Stimulated activated CD8-positive, alpha-beta memory T cell treated with anti-CD3 and anti-CD28 coated beads, Interleukin-2, amount 100 ng/mL, for 48 hours (primary cell): ENCODE results near the gene NSG1.
"Not testable (repeated sequence)": the region's sequence is repeated elsewhere in the genome, so short reads cannot be mapped to it uniquely, and the experiment has no call there.

ENCODE experiments used
- DNase-seq, 2 donors: peaks; one replicate each; pipeline ENCODE4 v3.0.0-alpha.2; 2020; ENCODE audit warnings: low read depth in 2 of 2

NSG1 gene

DNA sequence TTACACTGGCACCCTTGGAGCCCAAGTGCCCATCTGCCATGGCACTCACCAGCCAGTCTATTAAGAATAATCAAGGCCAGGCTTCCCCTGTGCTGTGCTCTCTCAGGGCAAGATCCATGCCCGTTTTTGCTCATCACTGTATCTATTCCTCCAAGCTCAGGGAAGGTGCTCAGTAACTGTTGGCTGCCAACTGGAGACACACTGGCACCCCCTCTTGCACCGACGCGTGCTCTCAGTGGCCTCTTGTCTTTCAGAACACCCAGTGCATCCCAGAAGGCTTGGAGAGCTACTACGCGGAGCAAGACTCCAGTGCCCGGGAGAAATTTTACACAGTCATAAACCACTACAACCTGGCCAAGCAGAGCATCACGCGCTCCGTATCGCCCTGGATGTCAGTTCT is 30.1 kb downstream of the NSG1 start:
- no peak for DNase-seq

DNA sequence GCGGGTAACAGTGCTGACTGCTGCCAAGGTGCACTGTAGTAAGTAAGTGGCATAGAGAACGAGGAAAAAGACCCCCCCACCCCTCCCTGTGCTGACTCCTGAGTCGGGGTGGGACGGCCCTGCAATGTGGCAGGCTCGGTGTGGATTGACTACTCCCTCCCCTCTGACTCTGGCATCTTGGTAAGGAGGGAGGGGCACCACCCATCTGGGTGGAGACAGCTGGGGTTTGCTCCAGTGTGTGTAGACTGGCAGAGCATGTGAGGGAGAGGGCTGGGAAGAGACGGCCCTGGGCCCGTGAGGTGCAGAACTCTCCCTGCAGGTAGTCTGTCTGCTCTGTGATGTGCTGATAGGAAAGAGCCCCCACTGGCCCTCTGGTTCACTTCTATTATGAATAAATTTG is 31.0 kb downstream of the NSG1 start:
- no peak for DNase-seq

DNA sequence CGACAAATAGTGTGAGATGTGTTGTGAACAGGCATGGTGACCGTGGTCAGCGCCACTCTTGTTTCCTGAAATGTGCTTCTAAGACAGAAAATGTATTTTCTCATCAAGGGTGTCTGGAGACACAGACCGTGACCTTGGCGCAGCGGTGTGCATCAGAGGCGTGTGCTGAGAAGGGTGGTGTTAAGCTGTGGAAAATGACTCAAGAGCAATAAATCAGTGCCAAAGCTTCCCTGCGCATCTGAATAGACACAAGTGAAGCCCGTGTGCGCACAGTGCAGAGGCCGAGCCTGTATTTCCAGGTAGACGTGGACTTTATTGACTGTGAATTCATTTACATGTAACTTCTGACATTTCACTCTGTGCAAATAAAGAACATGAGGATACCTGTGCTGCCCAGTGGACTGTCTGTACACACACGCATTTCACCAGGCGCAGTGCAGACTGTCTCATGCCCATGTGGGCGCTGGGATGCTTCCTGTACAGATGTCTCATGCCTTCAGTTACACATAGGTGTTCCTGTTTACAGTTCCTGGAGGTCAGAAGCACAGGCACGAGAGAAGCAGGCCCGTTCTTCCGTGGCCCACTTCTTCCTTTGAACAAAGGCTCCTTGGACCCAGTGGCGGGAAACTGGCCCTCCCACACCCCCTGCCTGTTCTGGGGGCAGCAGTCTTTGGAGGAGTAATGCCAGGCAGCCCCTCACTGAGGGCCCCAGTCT is 31.9 kb downstream of the NSG1 start:
- DNase-seq: no peak

DNA sequence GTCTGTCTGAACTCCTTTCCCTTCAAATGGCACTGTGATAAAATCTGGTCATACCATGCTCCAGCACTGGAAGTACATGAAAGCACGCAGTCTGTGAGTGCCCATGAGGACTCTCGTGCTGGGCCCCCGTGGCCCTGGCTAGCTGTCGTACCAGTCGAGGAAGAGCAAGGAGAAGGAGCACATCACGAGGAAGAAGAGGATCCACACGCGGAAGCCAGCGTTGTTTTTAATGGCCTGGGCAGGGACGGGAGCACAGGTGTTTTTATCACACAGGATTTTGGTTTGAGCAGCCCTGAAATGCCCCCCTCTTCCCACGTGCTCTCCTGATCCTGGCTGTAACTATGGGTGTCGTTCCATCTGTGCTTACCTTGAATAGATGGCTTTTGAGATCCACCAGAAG is 33.0 kb downstream of the NSG1 start:
- no peak for DNase-seq

DNA sequence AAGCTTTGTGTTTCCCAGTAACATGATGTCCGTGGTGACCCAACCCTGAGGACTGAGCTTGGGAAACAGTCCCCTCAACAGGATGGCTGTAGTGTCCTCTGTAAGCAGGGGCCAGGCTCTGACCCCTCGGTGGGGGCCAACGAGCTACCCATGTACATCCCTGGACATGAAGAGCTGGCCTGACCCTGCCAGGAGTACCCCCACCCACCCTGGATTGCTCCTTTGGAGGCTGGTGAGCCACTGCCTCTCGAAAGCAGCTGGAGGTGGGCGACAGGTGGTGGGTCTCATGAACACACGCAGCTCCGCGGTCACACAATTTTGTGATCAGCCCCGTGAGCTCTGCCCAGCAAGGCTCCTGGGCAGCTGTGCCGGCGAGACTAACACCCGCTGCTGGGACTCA is 33.5 kb downstream of the NSG1 start:
- DNase-seq: no peak

DNA sequence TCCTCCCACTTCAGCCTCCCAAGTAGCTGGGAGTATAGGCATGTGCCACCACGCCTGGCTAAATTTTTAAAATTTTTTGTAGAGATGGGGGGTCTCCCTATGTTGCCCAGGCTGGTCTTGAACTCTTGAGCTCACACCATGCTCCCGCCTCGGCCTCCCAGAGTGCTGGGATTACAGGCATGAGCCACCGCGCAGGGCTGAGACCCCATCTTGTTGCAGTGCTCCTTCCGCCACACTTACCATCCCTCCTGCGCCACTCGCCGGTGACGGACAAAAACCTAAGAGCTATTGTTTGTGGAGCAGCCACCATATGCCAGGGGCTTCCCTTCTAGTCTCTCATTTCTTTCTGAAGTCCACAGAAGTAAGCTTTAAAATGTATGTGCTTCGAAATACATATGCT is 34.5 kb downstream of the NSG1 start:
- no peak for DNase-seq

DNA sequence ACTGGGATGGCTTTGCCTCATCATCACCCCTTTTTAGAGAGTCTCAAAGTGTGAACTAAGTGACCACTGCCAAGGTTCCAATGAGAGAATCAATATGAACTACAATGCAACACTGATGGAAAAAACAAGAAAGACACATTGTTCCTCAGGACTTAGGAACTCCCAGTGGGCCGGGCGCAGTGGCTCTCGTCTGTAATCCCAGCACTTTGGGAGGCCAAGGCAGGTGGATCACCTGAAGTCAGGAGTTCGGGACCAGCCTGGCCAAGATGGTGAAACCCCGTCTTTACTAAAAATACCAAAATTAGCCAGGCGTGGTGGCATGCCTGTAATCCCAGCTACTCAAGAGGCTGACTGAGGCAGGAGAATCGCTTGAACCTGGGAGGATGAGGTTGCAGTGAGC is 35.2 kb downstream of the NSG1 start:
- DNase-seq: not testable (repeated sequence)

DNA sequence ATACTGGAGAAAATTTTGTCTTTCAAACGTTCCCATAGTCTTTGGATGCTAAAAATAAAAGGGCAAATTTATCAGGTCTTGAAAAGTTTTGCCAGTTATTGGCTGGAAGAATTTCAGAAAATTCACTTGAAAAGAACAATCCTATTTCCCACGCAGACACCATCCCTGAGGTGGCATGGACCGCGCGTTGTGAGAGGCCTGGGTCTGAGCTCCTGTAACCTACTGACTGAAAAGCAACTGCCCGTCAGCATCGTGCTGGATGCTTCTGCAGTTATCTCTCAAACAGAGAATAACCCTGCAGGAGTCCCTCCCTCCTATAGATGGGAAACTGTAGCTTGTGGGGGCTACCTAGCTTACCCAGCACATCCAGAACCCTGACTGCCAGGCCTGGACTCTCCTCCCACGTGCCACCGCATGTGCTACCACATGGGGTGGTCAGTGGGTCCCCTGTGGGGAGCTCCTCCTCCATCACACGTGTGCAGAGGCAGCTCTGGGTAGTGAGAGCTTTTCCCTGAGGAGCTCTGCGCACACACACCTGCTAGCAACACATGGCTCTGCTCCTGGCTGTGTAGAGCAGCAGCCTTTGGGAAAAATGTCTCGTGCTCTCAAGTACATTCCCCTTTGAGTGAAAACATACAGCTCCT is 36.1 kb downstream of the NSG1 start:
- DNase-seq: no peak

DNA sequence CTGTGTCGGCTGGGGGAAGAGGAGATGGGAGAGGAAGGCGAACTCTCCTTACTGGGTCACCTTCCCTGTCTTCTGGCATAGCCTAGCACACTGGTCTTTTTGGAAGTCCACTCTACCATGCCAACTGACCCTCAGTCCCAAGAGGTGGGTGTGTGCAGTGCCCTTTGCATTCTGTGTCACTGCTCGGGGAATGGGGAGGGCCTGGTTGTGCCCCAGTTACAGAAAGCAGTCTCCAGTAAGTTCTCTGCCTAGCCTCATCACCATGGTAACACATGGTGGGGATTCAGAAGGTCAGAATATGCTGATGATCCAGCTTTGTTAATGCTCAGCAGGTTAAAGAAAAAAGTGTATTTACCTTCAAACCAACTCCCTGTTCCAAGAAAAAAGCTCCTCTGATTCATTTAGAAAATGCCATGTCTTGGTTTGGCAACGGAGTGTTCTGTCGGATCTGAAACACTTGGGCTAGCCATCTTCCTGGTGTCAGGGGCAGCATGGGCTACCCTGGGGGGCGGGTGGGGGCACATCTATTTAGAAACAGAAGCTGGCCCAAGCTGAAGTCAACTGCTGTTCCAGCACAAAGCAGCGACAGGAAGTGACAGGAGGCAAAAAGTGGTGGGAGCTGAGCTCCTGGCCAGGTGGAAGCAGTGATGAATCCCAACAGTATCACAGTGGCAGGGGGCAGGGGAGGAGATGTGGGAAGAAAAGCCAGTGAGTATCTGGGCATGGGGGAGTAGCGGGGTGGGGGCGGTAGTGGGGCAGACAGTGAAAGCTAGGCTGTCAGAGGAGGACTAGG is 37.0 kb downstream of the NSG1 start:
- DNase-seq: no peak

DNA sequence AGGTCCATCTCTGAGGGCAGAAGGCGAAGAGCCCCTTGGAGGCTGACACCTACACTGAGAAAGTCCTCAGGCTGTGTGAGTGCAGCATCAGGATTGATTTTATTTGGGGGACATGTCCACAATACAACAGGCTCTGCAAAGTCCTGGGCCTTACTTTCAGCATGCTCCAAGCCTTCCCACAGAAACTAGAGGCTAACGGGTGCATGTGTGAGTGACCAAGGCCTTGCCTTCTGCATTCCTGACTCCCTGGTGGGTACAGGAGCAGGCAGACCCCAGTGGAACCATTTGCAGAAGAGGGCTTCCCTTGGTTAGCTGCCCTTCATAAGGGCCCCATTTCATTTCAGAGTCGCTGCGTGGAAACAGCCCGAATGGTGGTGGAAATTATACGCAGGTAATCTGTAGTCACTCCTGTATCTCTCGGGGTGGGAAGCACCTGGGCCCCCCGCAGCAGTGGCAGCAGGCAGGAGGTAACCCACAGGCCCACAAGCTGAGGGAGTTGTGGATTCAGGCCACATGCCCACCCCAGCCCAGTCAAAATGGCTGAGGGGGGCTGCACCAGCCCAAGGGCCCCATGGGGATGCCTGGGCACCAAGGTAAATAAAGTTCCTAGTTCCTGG is 37.7 kb downstream of the NSG1 start:
- DNase-seq: no peak

DNA sequence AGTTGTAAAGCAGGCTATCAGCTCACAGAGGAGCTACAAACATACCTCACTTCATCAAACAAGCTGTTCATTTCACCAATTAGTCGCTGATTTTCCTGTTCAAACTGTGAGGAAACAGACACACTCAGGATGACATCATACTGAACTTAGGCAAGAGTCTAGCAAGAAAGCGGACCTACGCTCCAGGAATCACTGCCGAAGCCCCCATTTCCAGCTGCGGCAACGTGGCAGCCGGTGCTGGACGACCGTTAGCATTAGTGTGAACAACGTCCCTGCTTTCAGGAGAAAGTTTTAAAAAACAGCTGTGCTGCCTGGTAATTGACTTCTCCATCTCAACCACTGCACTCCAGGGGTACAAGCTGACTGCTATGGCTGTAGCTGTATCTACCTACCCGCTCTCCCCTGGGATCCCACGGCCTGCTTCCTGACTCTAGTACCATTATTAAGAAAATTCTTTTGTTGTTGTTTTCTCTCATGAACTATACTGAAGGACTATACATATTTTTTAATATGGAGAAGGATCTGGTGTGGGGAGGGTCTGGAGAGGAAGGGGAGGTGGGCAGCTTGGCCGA is 38.3 kb downstream of the NSG1 start:
- DNase-seq: no peak

DNA sequence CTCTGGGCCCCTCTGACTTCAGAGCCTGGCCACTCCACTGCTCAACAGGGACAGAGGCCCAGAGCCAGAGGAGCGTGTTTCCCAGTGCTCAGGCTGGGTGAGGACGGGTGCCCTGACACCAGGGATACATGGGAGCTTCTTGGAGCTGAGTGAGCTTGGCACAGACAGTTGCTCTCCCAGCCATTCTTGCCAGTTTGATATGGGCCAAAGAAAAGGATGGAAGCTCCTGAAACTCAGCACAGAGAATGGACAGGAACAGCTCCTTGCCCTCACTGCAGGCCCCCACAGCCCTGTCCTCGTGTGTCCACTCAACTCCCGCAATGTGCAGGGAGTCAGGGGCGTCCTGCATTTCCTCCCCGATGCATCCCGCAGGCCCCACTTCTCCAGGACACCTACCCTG is 38.8 kb downstream of the NSG1 start:
- DNase-seq: no peak

DNA sequence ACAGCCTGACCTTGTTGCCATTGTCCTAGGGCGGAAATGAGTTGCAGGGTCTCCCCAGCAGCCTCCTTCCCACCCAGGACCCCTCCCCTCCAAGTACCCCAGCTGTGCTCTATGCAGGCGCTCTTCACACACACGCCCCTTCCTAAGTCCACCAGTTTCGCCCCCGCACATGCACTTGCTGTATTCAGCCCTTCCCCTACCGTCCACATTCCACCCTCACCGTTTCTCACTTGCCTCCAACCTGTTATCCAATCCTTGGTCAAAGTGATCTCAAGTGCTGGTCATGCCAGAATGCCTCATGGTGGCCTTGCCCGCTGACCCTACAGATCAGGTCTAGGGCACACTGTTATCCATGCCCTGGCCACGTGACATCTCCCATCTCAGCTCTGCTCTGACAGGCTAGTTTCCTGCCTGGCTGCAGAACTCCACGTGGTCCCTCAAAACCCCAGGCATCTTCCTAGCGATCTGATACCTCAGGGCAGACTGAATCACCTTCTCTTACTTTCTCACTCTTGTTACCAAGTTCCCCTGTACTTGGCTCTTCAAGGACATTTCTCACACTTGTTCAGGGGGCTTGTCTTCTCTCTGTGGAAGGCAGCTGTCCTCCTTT is 39.7 kb downstream of the NSG1 start:
- no peak for DNase-seq

DNA sequence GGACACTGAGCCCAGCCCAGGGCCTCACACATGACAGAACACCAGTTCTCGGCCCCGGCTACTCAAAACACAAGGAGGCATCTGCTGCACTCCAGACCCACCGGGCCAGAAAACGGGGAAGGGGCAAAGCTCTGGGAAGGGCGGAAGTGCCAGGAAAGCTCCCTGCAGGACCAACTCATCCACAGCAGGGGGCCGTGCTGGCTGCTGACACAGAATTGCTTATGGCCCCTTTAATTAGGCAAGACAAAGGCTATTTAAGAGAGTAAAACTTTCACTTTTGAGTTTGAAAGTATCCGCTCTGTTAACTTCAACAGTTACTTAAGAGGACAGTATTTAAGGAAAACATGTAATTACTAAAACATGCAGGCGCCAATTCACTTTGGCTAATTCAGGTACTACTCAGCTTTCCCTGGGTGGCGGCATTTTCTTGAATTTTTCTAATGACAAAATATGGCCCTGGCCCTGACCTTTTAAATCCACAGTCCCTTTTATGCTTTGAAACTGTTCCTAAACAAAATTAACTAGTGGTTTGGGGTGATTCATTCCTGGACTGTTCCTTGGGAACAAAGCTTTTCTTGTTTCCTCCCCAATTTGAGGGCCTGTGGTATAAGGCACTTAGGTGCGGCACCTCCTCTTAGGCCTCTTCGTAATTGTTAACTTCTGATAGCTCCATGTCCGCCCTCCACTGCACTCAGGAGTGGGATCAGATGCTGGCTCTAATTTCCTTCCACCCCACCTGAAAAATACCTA is 40.4 kb downstream of the NSG1 start:
- no peak for DNase-seq

DNA sequence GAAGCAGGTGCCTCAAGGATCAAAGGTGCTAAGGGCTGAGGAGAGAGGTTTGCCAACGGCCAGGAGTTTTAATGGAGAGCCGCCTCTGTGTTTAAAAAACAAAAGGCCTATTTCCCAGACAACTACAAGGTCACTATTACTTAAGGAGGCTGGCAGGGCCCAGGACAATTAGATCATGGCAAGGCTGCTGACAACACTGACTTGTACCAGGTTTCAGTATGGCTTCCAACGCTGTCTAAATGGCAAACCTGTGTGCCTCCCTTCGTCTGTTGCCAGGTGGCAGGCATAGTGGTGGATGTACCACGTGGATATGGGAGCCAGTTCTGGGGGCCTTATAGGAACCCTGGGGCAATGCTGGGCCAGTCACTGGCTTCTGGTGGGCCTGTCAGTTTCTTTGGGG is 41.0 kb downstream of the NSG1 start:
- no peak for DNase-seq

DNA sequence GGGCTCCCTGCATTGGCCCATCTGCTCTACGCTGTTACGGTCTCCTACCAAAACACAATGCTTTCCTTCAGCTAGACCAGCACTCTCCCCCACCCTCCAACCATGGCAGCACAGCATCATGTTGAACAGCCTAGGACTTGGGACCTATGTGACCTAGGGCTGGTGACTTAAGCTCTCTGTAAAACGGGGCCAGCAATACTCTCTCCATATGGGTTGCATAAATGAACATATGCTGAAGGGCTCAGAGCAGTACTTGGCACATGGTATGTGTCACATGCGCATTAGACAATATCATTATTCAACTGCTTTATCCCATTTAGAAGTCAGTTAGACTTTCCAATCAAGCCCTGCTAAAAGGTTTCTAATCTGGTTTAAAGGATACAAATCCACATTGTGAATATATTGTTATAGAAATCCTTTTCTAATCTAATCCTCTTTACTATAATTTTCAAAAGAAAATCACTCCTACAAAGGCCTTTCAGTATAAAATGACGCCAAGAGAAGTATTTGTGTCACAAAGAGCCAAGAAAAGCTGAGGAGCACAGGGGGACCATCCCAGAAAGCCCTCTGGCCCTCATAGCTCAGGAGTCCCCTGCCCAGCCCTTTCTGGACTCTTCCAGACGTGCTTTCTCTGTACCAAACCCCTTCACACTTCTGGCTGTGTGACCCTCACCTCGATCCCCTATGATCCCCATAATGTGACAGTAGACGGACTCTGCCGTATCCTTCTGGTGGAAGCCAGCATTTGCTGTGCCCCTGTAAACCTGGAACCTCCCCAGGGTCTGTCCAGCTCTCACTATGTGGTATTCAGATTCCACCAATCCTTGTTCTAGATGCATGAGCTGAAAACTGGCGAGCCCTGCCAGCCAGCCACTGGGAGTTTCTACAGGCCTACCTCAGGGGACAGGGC is 42.3 kb downstream of the NSG1 start:
- DNase-seq: no peak

DNA sequence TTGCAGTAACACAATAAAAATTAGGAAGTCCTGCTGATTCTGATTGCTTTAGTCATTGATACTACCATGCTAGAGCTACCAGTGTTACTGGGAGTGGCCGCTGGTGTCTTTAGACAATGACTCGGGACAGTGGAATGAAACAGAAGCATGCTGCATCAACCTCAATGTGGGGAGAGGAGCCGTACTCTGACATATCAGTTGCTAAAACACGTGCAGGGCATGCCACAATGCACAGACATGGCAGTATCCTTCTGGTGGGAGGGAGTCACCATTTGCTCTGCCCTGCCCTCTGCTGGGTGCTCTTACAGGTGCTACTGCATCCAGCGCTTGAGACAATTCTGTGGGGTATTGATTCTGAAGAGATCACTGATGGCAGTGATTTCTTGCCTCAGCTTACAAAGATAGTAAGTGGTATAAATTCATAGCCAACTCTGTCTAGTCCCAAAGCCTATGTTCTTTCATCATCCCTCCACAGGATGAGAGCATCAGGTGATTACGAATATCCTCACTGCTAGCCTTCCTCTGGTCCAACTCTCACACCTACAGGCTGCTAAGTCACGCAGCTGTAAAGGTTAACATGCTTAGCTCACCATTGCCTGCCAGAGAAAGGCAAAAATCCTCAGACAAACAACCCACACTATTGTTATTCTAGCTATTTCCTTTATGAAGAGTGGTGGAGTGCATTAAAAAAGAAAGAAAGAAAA is 43.7 kb downstream of the NSG1 start:
- DNase-seq: peak; percentile 14 to 26

DNA sequence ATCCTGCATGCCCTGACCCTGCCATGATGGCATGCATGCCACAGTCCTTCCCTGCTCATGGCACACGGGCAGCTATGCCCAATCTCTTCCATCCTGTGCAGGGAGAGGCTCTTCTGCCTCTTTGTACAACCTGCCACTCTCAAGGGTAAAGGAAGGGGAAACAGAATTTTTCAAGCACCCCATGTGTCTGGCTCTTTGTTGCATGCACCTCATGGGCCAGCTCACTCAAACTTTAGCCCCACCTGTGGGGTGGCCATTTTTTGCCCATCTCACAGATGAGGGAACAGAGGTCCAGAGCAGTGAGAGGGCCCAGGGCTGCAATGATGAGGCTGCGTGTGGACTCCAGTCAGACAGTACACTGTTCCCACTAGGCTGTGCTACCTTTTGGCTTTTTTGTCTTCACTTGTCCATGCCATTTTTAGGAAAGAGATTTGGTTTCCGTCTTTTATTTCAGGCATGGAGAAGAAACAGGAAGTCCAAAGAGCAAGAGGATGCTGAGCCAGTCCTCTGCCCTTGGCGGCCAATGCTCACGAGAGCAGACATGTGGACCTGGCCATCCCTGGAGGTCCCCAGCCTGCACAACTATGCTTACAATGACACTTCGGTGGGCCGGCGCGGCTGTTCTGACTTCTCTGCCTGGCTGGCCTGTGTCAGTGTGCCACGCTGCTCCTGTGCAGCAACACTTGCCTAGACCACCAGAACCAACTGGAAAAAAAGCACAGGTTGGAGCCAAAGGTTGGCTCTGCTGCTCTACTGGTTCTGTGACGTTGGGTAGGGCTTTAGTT is 45.6 kb downstream of the NSG1 start:
- DNase-seq: no peak

DNA sequence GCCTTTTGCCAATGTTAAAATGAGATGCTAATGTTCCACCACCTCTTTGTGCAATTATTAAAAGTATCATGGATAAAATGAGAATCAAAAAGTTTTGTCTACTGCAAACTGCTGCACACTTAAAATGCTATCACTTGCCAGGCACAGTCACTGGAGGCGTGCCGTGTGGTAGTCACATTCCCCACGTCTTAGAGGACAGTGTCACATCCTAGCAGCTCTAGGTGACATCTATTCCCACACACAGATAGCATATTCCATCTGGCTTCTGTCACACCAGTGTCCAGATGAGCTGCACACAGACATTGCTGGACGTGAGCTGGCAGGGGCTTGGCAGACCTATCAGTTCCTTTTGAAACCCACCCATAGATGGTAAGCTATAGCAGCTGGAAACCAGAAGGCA is 47.0 kb downstream of the NSG1 start:
- DNase-seq: no peak
